Measurements from ENCODE around the gene ZNF280B. TPM values are rescaled to one million over a fixed set of nuclear protein-coding genes. Genes with fewer than 3 reads are reported as not detected.

Gene ZNF280B
- polyA plus RNA-seq, 1 of the 3 experiments (the other 2 are of a cell fraction): 0.82 TPM

- DNase-seq: no peak
- Histone ChIP-seq H3K9me3 (no peaks in the 10 kb centered on the region), H3K79me2 (ENCODE audit: insufficient read depth) (peaks cover 12% of the 10 kb centered on the region), H3K4me1 (ENCODE audit: control insufficient read depth in 1 of 2, insufficient read depth in 2 of 2, low read depth in 1 of 2, low read length in 1 of 2) (peaks cover 0 to 10% of the 10 kb centered on the region in 2 experiments; a peak in 1 of 4 replicates), H3K27ac (ENCODE audit: low read depth in 2 of 2, low read length in 1 of 2) (no peak overlapping the region), H3K27me3 (ENCODE audit: insufficient read depth) (no peaks in the 10 kb centered on the region), H3F3A (replicated peaks; ENCODE audit: insufficient read depth) (peaks cover 29% of the 10 kb centered on the region), H2AFZ (ENCODE audit: low read depth) (no peak overlapping the region), H3K9ac (no peak overlapping the region), H3K4me3 (ENCODE audit: low read depth in 2 of 2, low read length in 1 of 2) (no peak overlapping the region), H3K4me2 (no peak overlapping the region), H3K36me3 (replicated peaks in 1 of 2; ENCODE audit: control insufficient read depth in 1 of 2, insufficient read depth in 2 of 2, low read length in 1 of 2) (peaks cover 40 to 50% of the 10 kb centered on the region in 2 experiments), H4K20me1 (ENCODE audit: insufficient read depth) (peaks cover 46% of the 10 kb centered on the region), H3K9me2 (no peaks in the 10 kb centered on the region)
- no peak for TF ChIP-seq FOXM1 (IDR thresholded peaks at IDR 0.05; ENCODE audit: low read depth)
- TF ChIP-seq CTCF (IDR thresholded peaks at IDR 0.05): no peak
- TF ChIP-seq PBX3 (IDR thresholded peaks at IDR 0.05): no peak
- no peak for TF ChIP-seq NRF1 (IDR thresholded peaks at IDR 0.05; ENCODE audit: low read depth, low read length)
- TF ChIP-seq GATA2 (CRISPR knock-in tag; IDR thresholded peaks at IDR 0.05): no peak
- no peak for TF ChIP-seq FOXJ3 (CRISPR knock-in tag; IDR thresholded peaks at IDR 0.05)
- no peak for TF ChIP-seq MAX (IDR thresholded peaks at IDR 0.05; ENCODE audit: low read depth)
- no peak for TF ChIP-seq TEAD4 (IDR thresholded peaks at IDR 0.05; ENCODE audit: borderline replicate concordance, insufficient read depth)
- TF ChIP-seq FOSL2 (IDR thresholded peaks at IDR 0.05; ENCODE audit: borderline replicate concordance, low read depth): no peak
- TF ChIP-seq USF2 (IDR thresholded peaks at IDR 0.05; ENCODE audit: borderline replicate concordance, low read depth, low read length): no peak
- TF ChIP-seq MXI1 (IDR thresholded peaks at IDR 0.05; ENCODE audit: low read depth, low read length): no peak
- ChIA-PET CTCF (interaction anchor here (0.9 to 2.4 kb wide), 3 partner anchors 10 to 82 kb away, joined by 3 to 10 read pairs (median 3); partner anchors contain the start of gene ZNF280B), POLR2A (interaction anchor here (0.9 to 1.6 kb wide), 2 partner anchors 8 to 13 kb away, joined by 3 to 6 read pairs; partner anchors contain the start of gene PRAME)
- WGBS (ENCODE audit: low lambda C conversion rate): 94% methylated on average over 4 of the region's 5 CpGs
These were observed 37.9 kb upstream of the ZNF280B start for GRCh38 chr22:22546490-22546889.

- Histone ChIP-seq H3K36me3 (replicated peaks in 1 of 2; ENCODE audit: control insufficient read depth in 1 of 2, insufficient read depth in 2 of 2, low read length in 1 of 2) (peaks cover 26 to 35% of the 10 kb centered on the region in 2 experiments), H3K27ac (ENCODE audit: low read depth in 2 of 2, low read length in 1 of 2) (no peak overlapping the region), H3K4me3 (ENCODE audit: low read depth in 2 of 2, low read length in 1 of 2) (no peak overlapping the region), H3K9ac (no peak overlapping the region), H2AFZ (ENCODE audit: low read depth) (no peak overlapping the region), H3K9me2 (no peaks in the 10 kb centered on the region), H4K20me1 (ENCODE audit: insufficient read depth) (peaks cover 32% of the 10 kb centered on the region), H3K4me2 (no peak overlapping the region), H3K79me2 (ENCODE audit: insufficient read depth) (peaks cover 2% of the 10 kb centered on the region; the same call in 1 of the 2 replicates), H3K4me1 (ENCODE audit: control insufficient read depth in 1 of 2, insufficient read depth in 2 of 2, low read depth in 1 of 2, low read length in 1 of 2) (no peaks in the 10 kb centered on the region), H3F3A (replicated peaks; ENCODE audit: insufficient read depth) (peaks cover 29% of the 10 kb centered on the region), H3K9me3 (no peaks in the 10 kb centered on the region), H3K27me3 (ENCODE audit: insufficient read depth) (no peaks in the 10 kb centered on the region)
- 93% methylated on average over 2 of the region's 2 CpGs for WGBS (ENCODE audit: low lambda C conversion rate)
- DNase-seq: no peak
- CTCF ChIA-PET: interaction anchor here (0.9 to 2.4 kb wide), 3 partner anchors 30 to 42 kb away, joined by 3 to 10 read pairs (median 4); partner anchors contain the start of gene ZNF280B
- POLR2A ChIA-PET: no interaction called here
- TF ChIP-seq RXRA (IDR thresholded peaks at IDR 0.05; ENCODE audit: borderline replicate concordance, low read depth) (no peak), USF1 (IDR thresholded peaks at IDR 0.05; ENCODE audit: borderline replicate concordance, low read depth) (no peak), RCOR1 (IDR thresholded peaks at IDR 0.05; ENCODE audit: low read length) (no peak), USF2 (IDR thresholded peaks at IDR 0.05; ENCODE audit: borderline replicate concordance, low read depth, low read length) (no peak), IRF3 (IDR thresholded peaks at IDR 0.05; ENCODE audit: low read depth, low read length) (no peak), CHD2 (IDR thresholded peaks at IDR 0.05; ENCODE audit: low read length, partially characterized antibody) (no peak), TAF1 (IDR thresholded peaks at IDR 0.05; ENCODE audit: borderline replicate concordance, low read depth, low read length) (no peak), EP300 (IDR thresholded peaks at IDR 0.05; ENCODE audit: borderline replicate concordance in 1 of 2, low read depth in 1 of 2, low read length in 1 of 2) (no peak), YY1 (IDR thresholded peaks at IDR 0.05; ENCODE audit: low read depth) (no peak), POLR2AphosphoS5 (IDR thresholded peaks at IDR 0.05; ENCODE audit: low read depth, low read length) (no peak), FOXM1 (IDR thresholded peaks at IDR 0.05; ENCODE audit: low read depth) (no peak)
These were observed 36.5 kb upstream of the ZNF280B start for GRCh38 chr22:22545084-22545483.

Data from SK-N-SH (cell line).